ENCODE measurements around the gene QKI. TPM values are rescaled to one million over a fixed set of nuclear protein-coding genes. Genes with fewer than 3 reads are reported as not detected.
A peak's percentile ranks its signal among the peaks of the same experiment; 100 is the strongest.

The QKI gene
- total RNA-seq, 1 experiment from 2014 or later: 64.3 TPM

GRCh38 chr6:163415620-163416556 lies 1.4 kb downstream of the QKI start:
- H3K4me1 ChIP-seq (ENCODE audit: insufficient read depth, low read length): peaks cover 33% of the 10 kb centered on the region
- intact Hi-C loops (cut with micrococcal nuclease): loop anchor here (1.0 to 10.0 kb wide), 3 partner anchors 107 to 561 kb away; no protein-coding TSS in a partner anchor
- DNase-seq (peak; percentile 33), ATAC-seq (no peak)
- BruUV-seq (replicated peaks): TSS peak; percentile 53
- H2AFZ ChIP-seq (ENCODE audit: low read length): peak overlapping the region; percentile 65; the same call in 1 of the 2 replicates
- no peaks in the 10 kb centered on the region for H3K9me3 ChIP-seq (ENCODE audit: low read length)
- H3K9ac ChIP-seq (ENCODE audit: low read length): peak overlapping the region; percentile 91
- H3K27me3 ChIP-seq (ENCODE audit: low read length): no peaks in the 10 kb centered on the region
- peak overlapping the region; percentile 58 for H3K27ac ChIP-seq (ENCODE audit: low read length)
- TF ChIP-seq EZH2 (IDR thresholded peaks at IDR 0.05; ENCODE audit: low read length, unreplicated experiment) (no peak), CTCF (conservative IDR thresholded peaks at IDR 0.05; ENCODE audit: low read depth, low read length) (no peak), EZH2phosphoT487 (IDR thresholded peaks at IDR 0.05; ENCODE audit: borderline replicate concordance, low read length) (no peak)
- peaks cover 73% of the 10 kb centered on the region for H3K79me2 ChIP-seq (ENCODE audit: low read length)
- ChIA-PET POLR2A (ENCODE audit: unreplicated experiment) (no interaction called here), CTCF (no interaction called here)
- peak overlapping the region; percentile 84 for H3K4me2 ChIP-seq (ENCODE audit: low read length)
- no peaks in the 10 kb centered on the region for H3F3A ChIP-seq (ENCODE audit: low read length, unreplicated experiment)
- H4K20me1 ChIP-seq (ENCODE audit: low read length): peaks cover 38% of the 10 kb centered on the region
- no peaks in the 10 kb centered on the region for H3K9me2 ChIP-seq (replicated peaks; ENCODE audit: low read length)
- H3K36me3 ChIP-seq (ENCODE audit: low read depth, low read length): no peaks in the 10 kb centered on the region
- peak overlapping the region; percentile 88 for H3K4me3 ChIP-seq (ENCODE audit: low read length)

- CTCF ChIA-PET: no interaction called here
- no peak for ATAC-seq
- BruUV-seq (replicated peaks): no TSS peak
- Histone ChIP-seq H4K20me1 (ENCODE audit: low read length) (peaks cover 44% of the 10 kb centered on the region), H3K27me3 (ENCODE audit: low read length) (no peaks in the 10 kb centered on the region), H3K4me1 (ENCODE audit: insufficient read depth, low read length) (peaks cover 38% of the 10 kb centered on the region), H3K4me3 (ENCODE audit: low read length) (peak overlapping the region; percentile 88), H3K9ac (ENCODE audit: low read length) (peak overlapping the region; percentile 91), H3K4me2 (ENCODE audit: low read length) (peak overlapping the region; percentile 84), H3K27ac (ENCODE audit: low read length) (peak overlapping the region; percentile 58), H2AFZ (ENCODE audit: low read length) (no peak overlapping the region), H3K79me2 (ENCODE audit: low read length) (peaks cover 82% of the 10 kb centered on the region), H3F3A (ENCODE audit: low read length, unreplicated experiment) (no peaks in the 10 kb centered on the region), H3K9me3 (ENCODE audit: low read length) (no peaks in the 10 kb centered on the region), H3K9me2 (replicated peaks; ENCODE audit: low read length) (no peaks in the 10 kb centered on the region), H3K36me3 (ENCODE audit: low read depth, low read length) (no peaks in the 10 kb centered on the region)
- POLR2A ChIA-PET (ENCODE audit: unreplicated experiment): no interaction called here
- intact Hi-C loops (cut with micrococcal nuclease): loop anchor here (1.0 to 10.0 kb wide), 3 partner anchors 107 to 562 kb away; no protein-coding TSS in a partner anchor
- TF ChIP-seq EZH2 (IDR thresholded peaks at IDR 0.05; ENCODE audit: low read length, unreplicated experiment) (no peak), CTCF (conservative IDR thresholded peaks at IDR 0.05; ENCODE audit: low read depth, low read length) (peak; percentile 69), EZH2phosphoT487 (IDR thresholded peaks at IDR 0.05; ENCODE audit: borderline replicate concordance, low read length) (no peak)
- peak; percentile 83 for DNase-seq
Measured at GRCh38 chr6:163416557-163417253, 2.2 kb downstream of the QKI start.

Data from PC-3 (cell line).